MM.1S (cell line): ENCODE results near the gene TMEM59.
A peak's percentile ranks its signal among the peaks of the same experiment; 100 is the strongest.

Source experiments
- DNase-seq: peaks from one replicate; pipeline ENCODE4 v3.0.0-alpha.2; 2015
- H2AFZ ChIP-seq: fragments of 300-600 bp; sonication (generic); 2 replicates; pipeline ENCODE4 v1.6.0; 2016; ENCODE audit warnings: antibody characterized with exemption, low read length
- H3F3A ChIP-seq: fragments of 300-600 bp; sonication (generic); 2 replicates; pipeline ENCODE4 v1.6.1; 2016; ENCODE audit warnings: mild to moderate bottlenecking, antibody characterized with exemption, low read length, moderate library complexity, mixed read lengths; ENCODE audit not compliant: insufficient read depth
- H3K27ac ChIP-seq: fragments of 300-600 bp; sonication (generic); 2 replicates; pipeline ENCODE4 v1.5.1; 2016; ENCODE audit warnings: mild to moderate bottlenecking, low read length
- H3K27me3 ChIP-seq: fragments of 300-600 bp; sonication (generic); replicated peaks from 2 replicates; pipeline ENCODE4 v1.6.0; 2016; ENCODE audit warnings: low read length; ENCODE audit not compliant: insufficient read depth
- H3K36me3 ChIP-seq: fragments of 300-600 bp; sonication (generic); replicated peaks from 2 replicates; pipeline ENCODE4 v1.6.1; 2016; ENCODE audit warnings: mild to moderate bottlenecking, low read length, mixed read lengths; ENCODE audit not compliant: insufficient read depth
- H3K4me1 ChIP-seq: fragments of 300-600 bp; sonication (generic); 2 replicates; pipeline ENCODE4 v1.6.1; 2016; ENCODE audit warnings: low read length, mixed read lengths
- H3K4me2 ChIP-seq: fragments of 300-600 bp; sonication (generic); 2 replicates; pipeline ENCODE4 v1.6.0; 2016; ENCODE audit warnings: low read depth, low read length
- H3K4me3 ChIP-seq: fragments of 300-600 bp; sonication (generic); 2 replicates; pipeline ENCODE4 v1.5.1; 2016; ENCODE audit warnings: low read length, mixed read lengths
- H3K79me2 ChIP-seq: fragments of 300-600 bp; sonication (generic); 2 replicates; pipeline ENCODE4 v1.6.1; 2016; ENCODE audit warnings: mixed run types, low read length, mixed read lengths
- H3K9ac ChIP-seq: fragments of 300-600 bp; sonication (generic); 2 replicates; pipeline ENCODE4 v1.6.1; 2016; ENCODE audit warnings: low read length, mixed read lengths
- H3K9me2 ChIP-seq: fragments of 300-600 bp; sonication (generic); replicated peaks from 2 replicates; pipeline ENCODE4 v1.6.1; 2016; ENCODE audit warnings: mild to moderate bottlenecking, low read length, mixed read lengths; ENCODE audit not compliant: insufficient read depth
- H3K9me3 ChIP-seq: fragments of 300-600 bp; sonication (generic); replicated peaks from 2 replicates; pipeline ENCODE4 v1.6.1; 2016; ENCODE audit warnings: mild to moderate bottlenecking, low read length, mixed read lengths; ENCODE audit not compliant: insufficient read depth
- H4K20me1 ChIP-seq: fragments of 300-600 bp; sonication (generic); 2 replicates; pipeline ENCODE4 v1.6.1; 2016; ENCODE audit warnings: mild to moderate bottlenecking, low read length, moderate library complexity, mixed read lengths; ENCODE audit not compliant: insufficient read depth
- EZH2 ChIP-seq: fragments of 300-600 bp; sonication (generic); optimal IDR thresholded peaks from 2 replicates; pipeline ENCODE3; 2017; ENCODE audit warnings: low read depth, mild to moderate bottlenecking, antibody characterized with exemption, low read length, mixed read lengths
- EZH2phosphoT487 ChIP-seq: fragments of 300-600 bp; sonication (generic); IDR thresholded peaks from 2 replicates; pipeline ENCODE4 v1.6.1; 2018; ENCODE audit warnings: antibody characterized with exemption, low read length
- TF ChIP-seq, protein P1 (sequence below): fragments of 300-600 bp; sonication (generic); IDR thresholded peaks from 2 replicates; pipeline ENCODE4 v1.5.1; 2016; ENCODE audit warnings: antibody characterized with exemption, low read length, mixed read lengths

Gene TMEM59, protein sequence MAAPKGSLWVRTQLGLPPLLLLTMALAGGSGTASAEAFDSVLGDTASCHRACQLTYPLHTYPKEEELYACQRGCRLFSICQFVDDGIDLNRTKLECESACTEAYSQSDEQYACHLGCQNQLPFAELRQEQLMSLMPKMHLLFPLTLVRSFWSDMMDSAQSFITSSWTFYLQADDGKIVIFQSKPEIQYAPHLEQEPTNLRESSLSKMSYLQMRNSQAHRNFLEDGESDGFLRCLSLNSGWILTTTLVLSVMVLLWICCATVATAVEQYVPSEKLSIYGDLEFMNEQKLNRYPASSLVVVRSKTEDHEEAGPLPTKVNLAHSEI

DNA sequence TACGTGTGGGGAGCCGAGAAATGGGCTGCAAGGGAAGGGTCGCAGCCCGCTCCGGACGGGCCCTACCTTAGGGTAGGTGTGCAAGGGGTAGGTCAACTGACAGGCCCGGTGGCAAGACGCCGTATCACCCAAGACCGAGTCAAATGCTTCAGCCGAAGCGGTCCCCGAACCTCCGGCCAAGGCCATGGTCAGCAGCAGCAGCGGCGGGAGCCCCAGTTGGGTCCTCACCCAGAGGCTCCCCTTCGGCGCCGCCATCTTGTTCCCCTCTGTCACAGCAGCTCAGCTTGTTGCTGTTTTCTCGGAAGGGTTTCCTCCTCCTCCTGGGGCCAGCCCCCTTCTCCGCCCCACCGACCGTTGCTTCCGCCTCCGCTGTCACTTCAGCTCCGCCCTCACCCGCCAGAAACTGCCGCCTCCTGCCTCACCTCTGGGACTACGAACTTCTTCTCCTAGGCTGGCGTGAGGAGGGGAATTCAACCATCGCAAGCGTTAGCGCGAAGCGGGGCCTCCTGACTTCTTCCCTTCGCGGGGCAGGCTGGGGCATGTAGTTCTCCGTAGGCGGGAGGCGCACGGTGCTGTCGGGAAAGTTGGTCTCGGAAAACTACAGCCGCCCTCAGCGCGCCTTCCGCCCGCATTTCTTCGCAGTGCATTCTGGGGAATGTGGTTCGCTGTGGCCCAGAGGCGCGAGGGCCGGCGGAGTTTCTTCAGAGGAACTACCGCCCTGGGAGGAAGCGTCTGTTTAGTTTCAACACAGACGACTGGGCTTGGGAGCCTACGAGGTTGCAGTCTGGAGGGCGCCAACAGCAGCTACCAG lies at the start of gene TMEM59, which contains the start of gene TCEANC2:
Gene TMEM59 (minus strand): TSS at position 271 of the 811 bp plus-strand sequence. CDS start 16 bp downstream, at position 255.
Gene TCEANC2 (plus strand): TSS at position 675 of the 811 bp plus-strand sequence. CDS start 815 bp downstream, outside the sequence.
- Histone ChIP-seq H3K4me1 (peaks cover 15% of the 10 kb centered on the region), H3K79me2 (peaks cover 60% of the 10 kb centered on the region), H3K9me2 (no peaks in the 10 kb centered on the region), H2AFZ (peak within 1 kb of the TSS; percentile 67), H3K27ac (peak within 1 kb of the TSS; percentile 86), H3K9me3 (no peaks in the 10 kb centered on the region), H4K20me1 (no peaks in the 10 kb centered on the region), H3K4me3 (peak within 1 kb of the TSS; percentile 97), H3F3A (peaks cover 10% of the 10 kb centered on the region; the same call in 1 of the 2 replicates), H3K27me3 (no peaks in the 10 kb centered on the region), H3K36me3 (no peaks in the 10 kb centered on the region), H3K9ac (peak within 1 kb of the TSS; percentile 91), H3K4me2 (peak within 1 kb of the TSS; percentile 88)
- DNase-seq = peak; percentile 98
- TF ChIP-seq, protein P1, sequence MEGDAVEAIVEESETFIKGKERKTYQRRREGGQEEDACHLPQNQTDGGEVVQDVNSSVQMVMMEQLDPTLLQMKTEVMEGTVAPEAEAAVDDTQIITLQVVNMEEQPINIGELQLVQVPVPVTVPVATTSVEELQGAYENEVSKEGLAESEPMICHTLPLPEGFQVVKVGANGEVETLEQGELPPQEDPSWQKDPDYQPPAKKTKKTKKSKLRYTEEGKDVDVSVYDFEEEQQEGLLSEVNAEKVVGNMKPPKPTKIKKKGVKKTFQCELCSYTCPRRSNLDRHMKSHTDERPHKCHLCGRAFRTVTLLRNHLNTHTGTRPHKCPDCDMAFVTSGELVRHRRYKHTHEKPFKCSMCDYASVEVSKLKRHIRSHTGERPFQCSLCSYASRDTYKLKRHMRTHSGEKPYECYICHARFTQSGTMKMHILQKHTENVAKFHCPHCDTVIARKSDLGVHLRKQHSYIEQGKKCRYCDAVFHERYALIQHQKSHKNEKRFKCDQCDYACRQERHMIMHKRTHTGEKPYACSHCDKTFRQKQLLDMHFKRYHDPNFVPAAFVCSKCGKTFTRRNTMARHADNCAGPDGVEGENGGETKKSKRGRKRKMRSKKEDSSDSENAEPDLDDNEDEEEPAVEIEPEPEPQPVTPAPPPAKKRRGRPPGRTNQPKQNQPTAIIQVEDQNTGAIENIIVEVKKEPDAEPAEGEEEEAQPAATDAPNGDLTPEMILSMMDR = no peak
- TF ChIP-seq EZH2phosphoT487 = no peak
- no peak for TF ChIP-seq EZH2

DNA sequence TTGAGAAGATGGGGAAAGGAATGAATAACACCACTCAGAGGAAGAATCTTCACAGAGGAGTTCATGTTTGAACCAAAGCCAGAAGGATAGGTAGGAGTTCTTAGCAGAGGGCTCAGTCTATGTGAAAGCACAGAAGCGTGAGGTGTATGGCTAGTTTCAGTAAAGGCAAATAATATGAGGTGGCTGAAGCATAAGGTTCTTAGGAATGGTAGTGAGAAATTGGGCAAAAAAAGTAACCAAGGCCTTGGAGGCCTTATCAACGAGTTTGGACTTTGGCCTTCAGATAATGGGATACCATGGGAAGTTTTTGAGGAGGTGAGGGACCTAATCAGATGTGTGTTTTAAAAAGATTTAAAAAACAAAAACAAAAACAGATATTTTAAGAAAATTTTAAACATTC lies 47.5 kb upstream of the TMEM59 start:
- Histone ChIP-seq H3K27ac (no peak overlapping the region), H3K9me2 (no peaks in the 10 kb centered on the region), H3K27me3 (no peaks in the 10 kb centered on the region), H2AFZ (no peak overlapping the region), H4K20me1 (no peaks in the 10 kb centered on the region), H3K9ac (no peak overlapping the region), H3K79me2 (no peaks in the 10 kb centered on the region), H3K4me1 (no peaks in the 10 kb centered on the region), H3K4me2 (no peak overlapping the region), H3F3A (no peaks in the 10 kb centered on the region), H3K36me3 (no peaks in the 10 kb centered on the region), H3K4me3 (no peak overlapping the region), H3K9me3 (no peaks in the 10 kb centered on the region)
- TF ChIP-seq EZH2 (no peak), EZH2phosphoT487 (no peak)
- TF ChIP-seq, protein P1 = no peak
- no peak for DNase-seq

DNA sequence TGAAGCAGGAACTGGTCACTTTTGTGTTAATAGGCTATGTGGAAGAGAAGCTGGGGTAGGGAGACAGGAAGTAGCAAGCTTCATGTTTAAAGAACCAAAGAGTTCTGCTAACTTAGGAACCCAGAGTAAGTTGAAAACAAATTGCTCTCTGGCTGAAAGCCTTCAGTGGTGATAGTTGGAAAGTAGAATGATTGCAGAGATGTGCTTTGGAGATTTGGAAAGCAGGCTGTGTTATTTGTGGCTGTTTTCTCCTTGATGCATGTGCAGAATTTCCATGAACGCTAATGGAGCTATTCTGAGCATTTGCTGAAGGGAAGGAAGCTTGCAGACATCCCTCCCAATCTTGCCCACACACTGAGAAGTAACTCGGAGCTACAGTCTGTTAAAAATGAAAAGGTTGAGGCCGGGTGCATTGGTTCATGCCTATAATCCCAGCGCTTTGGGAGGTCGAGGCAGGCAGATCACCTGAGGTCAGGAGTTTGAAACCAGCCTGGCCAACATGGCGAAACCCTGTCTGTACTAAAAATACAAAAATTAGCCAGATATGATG lies 46.1 kb upstream of the TMEM59 start:
- H2AFZ ChIP-seq = no peak overlapping the region
- no peaks in the 10 kb centered on the region for H3K36me3 ChIP-seq
- no peak overlapping the region for H3K27ac ChIP-seq
- no peak overlapping the region for H3K9ac ChIP-seq
- H4K20me1 ChIP-seq = no peaks in the 10 kb centered on the region
- no peak overlapping the region for H3K4me2 ChIP-seq
- no peaks in the 10 kb centered on the region for H3K27me3 ChIP-seq
- TF ChIP-seq EZH2 (no peak), EZH2phosphoT487 (no peak)
- TF ChIP-seq, protein P1 = no peak
- no peaks in the 10 kb centered on the region for H3F3A ChIP-seq
- no peak for DNase-seq
- H3K79me2 ChIP-seq = no peaks in the 10 kb centered on the region
- H3K4me1 ChIP-seq = no peaks in the 10 kb centered on the region
- no peaks in the 10 kb centered on the region for H3K9me2 ChIP-seq
- H3K4me3 ChIP-seq = no peak overlapping the region
- H3K9me3 ChIP-seq = no peaks in the 10 kb centered on the region
